ENCODE measurements around the gene NCMAP.

The NCMAP gene

GRCh38 chr1:24619376-24619775 is 63.5 kb downstream of the NCMAP start:
- no peak overlapping the region for H3K27ac ChIP-seq (ENCODE audit: low read depth, low read length)
- no peak overlapping the region for H3K9ac ChIP-seq (ENCODE audit: low read length)
- no peaks in the 10 kb centered on the region for H3K27me3 ChIP-seq (ENCODE audit: control insufficient read depth, insufficient read depth, low read length)
- no peaks in the 10 kb centered on the region for H3K36me3 ChIP-seq (ENCODE audit: control insufficient read depth, insufficient read depth, low read length)
- no peak overlapping the region for H3K4me3 ChIP-seq (ENCODE audit: low read length)
- no peaks in the 10 kb centered on the region for H3K4me1 ChIP-seq (ENCODE audit: control insufficient read depth, insufficient read depth, low read length)

- Histone ChIP-seq H3K4me1 (ENCODE audit: control insufficient read depth, insufficient read depth, low read length) (no peaks in the 10 kb centered on the region), H3K4me3 (ENCODE audit: low read length) (no peak overlapping the region), H3K27me3 (ENCODE audit: control insufficient read depth, insufficient read depth, low read length) (no peaks in the 10 kb centered on the region), H3K9ac (ENCODE audit: low read length) (no peak overlapping the region), H3K36me3 (ENCODE audit: control insufficient read depth, insufficient read depth, low read length) (no peaks in the 10 kb centered on the region), H3K27ac (ENCODE audit: low read depth, low read length) (no peak overlapping the region)
Observed at GRCh38 chr1:24620678-24621077, 64.8 kb downstream of the NCMAP start.

GRCh38 chr1:24621121-24621520 is 65.2 kb downstream of the NCMAP start:
- H3K27ac ChIP-seq (ENCODE audit: low read depth, low read length), result no peak overlapping the region
- H3K4me1 ChIP-seq (ENCODE audit: control insufficient read depth, insufficient read depth, low read length), result no peaks in the 10 kb centered on the region
- no peaks in the 10 kb centered on the region for H3K36me3 ChIP-seq (ENCODE audit: control insufficient read depth, insufficient read depth, low read length)
- H3K9ac ChIP-seq (ENCODE audit: low read length), result no peak overlapping the region
- H3K4me3 ChIP-seq (ENCODE audit: low read length), result no peak overlapping the region
- no peaks in the 10 kb centered on the region for H3K27me3 ChIP-seq (ENCODE audit: control insufficient read depth, insufficient read depth, low read length)

GRCh38 chr1:24622218-24622617 is 66.3 kb downstream of the NCMAP start:
- Histone ChIP-seq H3K27me3 (ENCODE audit: control insufficient read depth, insufficient read depth, low read length) (no peaks in the 10 kb centered on the region), H3K9ac (ENCODE audit: low read length) (no peak overlapping the region), H3K4me1 (ENCODE audit: control insufficient read depth, insufficient read depth, low read length) (no peaks in the 10 kb centered on the region), H3K27ac (ENCODE audit: low read depth, low read length) (no peak overlapping the region), H3K4me3 (ENCODE audit: low read length) (no peak overlapping the region), H3K36me3 (ENCODE audit: control insufficient read depth, insufficient read depth, low read length) (no peaks in the 10 kb centered on the region)

GRCh38 chr1:24632832-24633175 is 76.9 kb downstream of the NCMAP start:
- no peak overlapping the region for H3K4me3 ChIP-seq (ENCODE audit: low read length)
- H3K4me1 ChIP-seq (ENCODE audit: control insufficient read depth, insufficient read depth, low read length), result no peaks in the 10 kb centered on the region
- no peaks in the 10 kb centered on the region for H3K27me3 ChIP-seq (ENCODE audit: control insufficient read depth, insufficient read depth, low read length)
- no peak overlapping the region for H3K27ac ChIP-seq (ENCODE audit: low read depth, low read length)
- no peak overlapping the region for H3K9ac ChIP-seq (ENCODE audit: low read length)
- H3K36me3 ChIP-seq (ENCODE audit: control insufficient read depth, insufficient read depth, low read length), result no peaks in the 10 kb centered on the region

GRCh38 chr1:24635195-24635843 is 79.4 kb downstream of the NCMAP start:
- Histone ChIP-seq H3K4me3 (ENCODE audit: low read length) (no peak overlapping the region), H3K27ac (ENCODE audit: low read depth, low read length) (no peak overlapping the region), H3K27me3 (ENCODE audit: control insufficient read depth, insufficient read depth, low read length) (no peaks in the 10 kb centered on the region), H3K9ac (ENCODE audit: low read length) (no peak overlapping the region), H3K36me3 (ENCODE audit: control insufficient read depth, insufficient read depth, low read length) (no peaks in the 10 kb centered on the region), H3K4me1 (ENCODE audit: control insufficient read depth, insufficient read depth, low read length) (no peaks in the 10 kb centered on the region)

- Histone ChIP-seq H3K27me3 (ENCODE audit: control insufficient read depth, insufficient read depth, low read length) (no peaks in the 10 kb centered on the region), H3K4me1 (ENCODE audit: control insufficient read depth, insufficient read depth, low read length) (peaks cover 6% of the 10 kb centered on the region), H3K9ac (ENCODE audit: low read length) (no peak overlapping the region), H3K27ac (ENCODE audit: low read depth, low read length) (no peak overlapping the region), H3K36me3 (ENCODE audit: control insufficient read depth, insufficient read depth, low read length) (no peaks in the 10 kb centered on the region), H3K4me3 (ENCODE audit: low read length) (no peak overlapping the region)
Observed at GRCh38 chr1:24636661-24637357, 80.9 kb downstream of the NCMAP start.

- Histone ChIP-seq H3K4me1 (ENCODE audit: control insufficient read depth, insufficient read depth, low read length) (peaks cover 9% of the 10 kb centered on the region), H3K4me3 (ENCODE audit: low read length) (no peak overlapping the region), H3K27ac (ENCODE audit: low read depth, low read length) (no peak overlapping the region), H3K9ac (ENCODE audit: low read length) (no peak overlapping the region), H3K36me3 (ENCODE audit: control insufficient read depth, insufficient read depth, low read length) (no peaks in the 10 kb centered on the region), H3K27me3 (ENCODE audit: control insufficient read depth, insufficient read depth, low read length) (no peaks in the 10 kb centered on the region)
Observed at GRCh38 chr1:24639094-24639493, 83.2 kb downstream of the NCMAP start.

- Histone ChIP-seq H3K27me3 (ENCODE audit: control insufficient read depth, insufficient read depth, low read length) (no peaks in the 10 kb centered on the region), H3K36me3 (ENCODE audit: control insufficient read depth, insufficient read depth, low read length) (no peaks in the 10 kb centered on the region), H3K27ac (ENCODE audit: low read depth, low read length) (no peak overlapping the region), H3K9ac (ENCODE audit: low read length) (no peak overlapping the region), H3K4me1 (ENCODE audit: control insufficient read depth, insufficient read depth, low read length) (peaks cover 17% of the 10 kb centered on the region), H3K4me3 (ENCODE audit: low read length) (no peak overlapping the region)
Observed at GRCh38 chr1:24639881-24640280, 84.0 kb downstream of the NCMAP start.

- Histone ChIP-seq H3K27ac (ENCODE audit: low read depth, low read length) (no peak overlapping the region), H3K27me3 (ENCODE audit: control insufficient read depth, insufficient read depth, low read length) (no peaks in the 10 kb centered on the region), H3K36me3 (ENCODE audit: control insufficient read depth, insufficient read depth, low read length) (no peaks in the 10 kb centered on the region), H3K4me1 (ENCODE audit: control insufficient read depth, insufficient read depth, low read length) (peaks cover 18% of the 10 kb centered on the region), H3K9ac (ENCODE audit: low read length) (no peak overlapping the region), H3K4me3 (ENCODE audit: low read length) (no peak overlapping the region)
Observed at GRCh38 chr1:24640288-24640687, 84.4 kb downstream of the NCMAP start.

- Histone ChIP-seq H3K27me3 (ENCODE audit: control insufficient read depth, insufficient read depth, low read length) (no peaks in the 10 kb centered on the region), H3K27ac (ENCODE audit: low read depth, low read length) (peak overlapping the region; percentile 100), H3K4me3 (ENCODE audit: low read length) (peak overlapping the region; percentile 69), H3K9ac (ENCODE audit: low read length) (peak overlapping the region; percentile 69), H3K36me3 (ENCODE audit: control insufficient read depth, insufficient read depth, low read length) (peaks cover 2% of the 10 kb centered on the region), H3K4me1 (ENCODE audit: control insufficient read depth, insufficient read depth, low read length) (peaks cover 18% of the 10 kb centered on the region)
Observed at GRCh38 chr1:24641646-24642151, 85.8 kb downstream of the NCMAP start.

- Histone ChIP-seq H3K4me3 (ENCODE audit: low read length) (peak within 1 kb of the TSS; percentile 96), H3K27ac (ENCODE audit: low read depth, low read length) (peak within 1 kb of the TSS; percentile 100), H3K27me3 (ENCODE audit: control insufficient read depth, insufficient read depth, low read length) (no peaks in the 10 kb centered on the region), H3K36me3 (ENCODE audit: control insufficient read depth, insufficient read depth, low read length) (peaks cover 7% of the 10 kb centered on the region), H3K4me1 (ENCODE audit: control insufficient read depth, insufficient read depth, low read length) (peaks cover 18% of the 10 kb centered on the region), H3K9ac (ENCODE audit: low read length) (peak within 1 kb of the TSS; percentile 100)
Observed at GRCh38 chr1:24642481-24643362, 86.8 kb downstream of the NCMAP start, which contains the start of gene SRRM1. Gene SRRM1 (plus strand): TSS chr1:24643302. CDS start chr1:24643327, 25 bp downstream.

Data from rectal smooth muscle tissue (tissue), 1 donor.